ENCODE data around the gene CAPSL.

DNA sequence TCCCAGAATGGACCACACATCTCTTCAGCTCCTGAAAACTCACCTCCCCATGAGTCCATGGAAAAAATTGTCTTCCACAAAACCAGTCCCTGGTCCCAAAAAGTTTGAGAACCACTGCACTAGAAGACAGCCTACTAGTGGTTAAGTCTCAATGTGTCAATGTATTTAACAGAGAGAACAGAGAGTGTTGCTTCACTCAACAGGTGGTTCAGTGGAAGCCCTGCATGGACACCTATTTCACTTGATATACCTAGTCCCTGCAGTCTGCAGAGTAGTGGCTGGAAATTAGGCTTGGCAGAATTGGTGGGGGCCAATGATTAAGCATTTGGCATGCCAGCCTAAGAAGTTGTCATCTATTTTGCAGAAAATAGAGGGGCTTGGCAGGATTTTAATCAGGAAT, 58.8 kb downstream of the CAPSL start:
- TF ChIP-seq POLR2A (IDR thresholded peaks at IDR 0.05), result no peak
- TF ChIP-seq, protein P1, sequence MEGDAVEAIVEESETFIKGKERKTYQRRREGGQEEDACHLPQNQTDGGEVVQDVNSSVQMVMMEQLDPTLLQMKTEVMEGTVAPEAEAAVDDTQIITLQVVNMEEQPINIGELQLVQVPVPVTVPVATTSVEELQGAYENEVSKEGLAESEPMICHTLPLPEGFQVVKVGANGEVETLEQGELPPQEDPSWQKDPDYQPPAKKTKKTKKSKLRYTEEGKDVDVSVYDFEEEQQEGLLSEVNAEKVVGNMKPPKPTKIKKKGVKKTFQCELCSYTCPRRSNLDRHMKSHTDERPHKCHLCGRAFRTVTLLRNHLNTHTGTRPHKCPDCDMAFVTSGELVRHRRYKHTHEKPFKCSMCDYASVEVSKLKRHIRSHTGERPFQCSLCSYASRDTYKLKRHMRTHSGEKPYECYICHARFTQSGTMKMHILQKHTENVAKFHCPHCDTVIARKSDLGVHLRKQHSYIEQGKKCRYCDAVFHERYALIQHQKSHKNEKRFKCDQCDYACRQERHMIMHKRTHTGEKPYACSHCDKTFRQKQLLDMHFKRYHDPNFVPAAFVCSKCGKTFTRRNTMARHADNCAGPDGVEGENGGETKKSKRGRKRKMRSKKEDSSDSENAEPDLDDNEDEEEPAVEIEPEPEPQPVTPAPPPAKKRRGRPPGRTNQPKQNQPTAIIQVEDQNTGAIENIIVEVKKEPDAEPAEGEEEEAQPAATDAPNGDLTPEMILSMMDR (IDR thresholded peaks at IDR 0.05), result no peak

Measured in testis (tissue), 2 donors.